Panc1 (cell line): Measurements from ENCODE around the gene TCTN1. TPM values are rescaled to one million over a fixed set of nuclear protein-coding genes. Genes with fewer than 3 reads are reported as not detected.

Experiments used
- ATAC-seq: fragments of 200-7000 bp; cut with Tn5 transposase; 2 replicates; pipeline ENCODE4 v1.9.1; 2020; ENCODE audit warnings: mild to moderate bottlenecking, moderate library complexity
- BruUV-seq: library from RNA; stranded (reverse); fragments of 400-500 nt; replicated peaks from 2 replicates; lab custom pipeline; 2021; lab: Mats Ljungman, UMichigan
- CTCF ChIA-PET: fragments of 300-600 bp; sonication (Branson Sonifier 250); formaldehyde crosslinking; loops from one replicate; lab custom pipeline; 2022; ENCODE audit warnings: antibody characterized with exemption; lab: Charles Lee
- POLR2A ChIA-PET: fragments of 300-600 bp; sonication (Branson Sonifier 250); formaldehyde crosslinking; loops from one replicate; lab custom pipeline; 2022; ENCODE audit warnings: antibody characterized with exemption; lab: Charles Lee
- DNase-seq: peaks from one replicate; pipeline ENCODE4 v3.0.0-alpha.2; 2010; ENCODE audit warnings: low read depth, low spot score
- H3K27ac ChIP-seq: 2 replicates; pipeline ENCODE4 v1.5.1; 2011; ENCODE audit warnings: mild to moderate bottlenecking, low read length, inconsistent platforms
- H3K27me3 ChIP-seq: fragments of 200-500 bp; sonication (Bioruptor generic); 2 replicates; pipeline ENCODE4 v1.6.0; 2014; ENCODE audit warnings: low read length, inconsistent platforms; ENCODE audit not compliant: control insufficient read depth, insufficient read depth
- H3K36me3 ChIP-seq: fragments of 200-500 bp; sonication (Bioruptor generic); 2 replicates; pipeline ENCODE4 v1.5.1; 2014; ENCODE audit warnings: inconsistent platforms, mild to moderate bottlenecking, low read length, moderate library complexity; ENCODE audit not compliant: control insufficient read depth, insufficient read depth
- H3K4me1 ChIP-seq: 2 replicates; pipeline ENCODE4 v1.5.1; 2011; ENCODE audit warnings: inconsistent platforms, mild to moderate bottlenecking, low read length, moderate library complexity; ENCODE audit not compliant: control insufficient read depth, insufficient read depth
- H3K4me3 ChIP-seq, 2 experiments: 2 replicates each; pipeline ENCODE4 v1.5.1; 2011 to 2012; ENCODE audit warnings: low read depth in 2 of 2, low read length in 2 of 2, mild to moderate bottlenecking in 2 of 2, inconsistent platforms in 1 of 2, moderate library complexity in 1 of 2
- H3K9me3 ChIP-seq: fragments of 200-500 bp; sonication (Bioruptor generic); 2 replicates; pipeline ENCODE4 v1.5.1; 2014; ENCODE audit warnings: low read depth, mild to moderate bottlenecking, inconsistent platforms, low read length, moderate library complexity; ENCODE audit not compliant: control insufficient read depth, insufficient read depth
- CTCF ChIP-seq: fragments of 450-650 bp; IDR thresholded peaks from 2 replicates; pipeline ENCODE4 v1.5.1; 2017; ENCODE audit warnings: mild to moderate bottlenecking
- POLR2AphosphoS5 ChIP-seq: IDR thresholded peaks from 2 replicates; pipeline ENCODE4 v1.6.1; 2012; ENCODE audit warnings: mild to moderate bottlenecking, low read depth, low read length, moderate library complexity
- SIN3A ChIP-seq: IDR thresholded peaks from 2 replicates; pipeline ENCODE4 v1.6.1; 2012; ENCODE audit warnings: low read depth, mild to moderate bottlenecking, low read length, moderate library complexity, borderline replicate concordance; ENCODE audit not compliant: insufficient read depth
- TCF7L2 ChIP-seq: IDR thresholded peaks from 2 replicates; pipeline ENCODE4 v1.6.1; 2011; ENCODE audit warnings: mild to moderate bottlenecking, low read depth, low read length, inconsistent platforms
- in situ Hi-C: cut with HindIII; loops from 2 replicates; pipeline ENCODE4 v1.10.0; 2016; ENCODE audit warnings: low sequenced_read_pairs, low pct_unique_long_range_greater_than_20kb
- intact Hi-C: fragments of 100-400 bp; cut with micrococcal nuclease; formaldehyde crosslinking; loops from one replicate; pipeline ENCODE4 v1.10.0; 2022; ENCODE audit not compliant: unreplicated experiment
- total RNA-seq: library from RNA; stranded (reverse); gene quantifications from one replicate; pipeline ENCODE4 v1.2.1, GENCODE V29; 2021; ENCODE audit not compliant: unreplicated experiment
- TF ChIP-seq, protein P1 (sequence below), 2 experiments: IDR thresholded peaks; 2 replicates each; pipeline ENCODE4 v1.6.1; 2011 to 2012; ENCODE audit warnings: low read depth in 2 of 2, control low read depth in 1 of 2, low read length in 1 of 2, mild to moderate bottlenecking in 1 of 2, moderate library complexity in 1 of 2; ENCODE audit not compliant: insufficient read depth in 1 of 2

Gene TCTN1
- total RNA-seq, 1 experiment from 2014 or later: 28.5 TPM

DNA sequence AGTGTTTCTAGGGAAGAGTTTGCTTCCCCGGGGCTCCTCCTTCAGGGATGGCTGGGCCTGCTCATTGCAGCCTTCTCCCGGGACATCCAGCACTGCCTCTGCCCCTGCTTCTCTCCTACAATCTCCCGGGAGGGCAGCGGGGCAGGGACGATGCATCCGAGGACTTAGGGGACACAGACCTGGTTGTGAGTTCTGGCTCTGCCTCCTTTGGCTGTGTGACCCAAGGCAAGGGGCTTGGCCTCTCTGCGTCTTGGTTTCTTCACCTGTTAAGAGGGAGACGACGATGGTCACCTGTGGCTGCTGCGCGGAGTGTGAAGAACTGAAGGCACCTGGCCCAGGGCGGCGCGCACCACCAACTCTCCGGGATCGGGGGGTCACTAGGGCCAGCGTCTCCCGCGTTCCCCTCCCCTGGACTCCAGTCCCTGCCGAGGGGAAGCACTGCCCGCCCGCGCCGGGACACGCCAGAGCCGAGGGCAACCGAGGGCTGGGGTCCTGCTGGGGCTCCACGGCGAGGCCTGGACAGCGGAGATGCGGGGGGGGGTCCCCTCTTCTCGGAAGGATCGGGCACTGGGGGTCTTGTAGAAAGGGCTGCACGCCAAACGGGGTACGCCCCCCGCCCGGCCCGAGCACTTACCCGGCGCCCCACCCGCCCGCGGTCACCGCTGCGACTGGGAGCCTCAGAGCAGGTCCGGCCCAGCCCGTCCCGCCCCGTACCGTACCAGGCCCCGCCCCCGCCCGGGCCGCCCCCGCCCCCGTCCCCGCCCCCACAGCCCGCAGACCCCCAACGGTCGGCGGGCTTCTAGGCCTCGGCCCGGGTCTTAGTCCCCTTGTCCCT lies 74.7 kb downstream of the TCTN1 start, which contains the start of gene HVCN1:
TSS of gene HVCN1 (minus strand) at position 670 of the 835 bp plus-strand sequence. CDS start 5,870 bp downstream, outside the sequence.
- no peaks in the 10 kb centered on the region; the same call in 1 of the 2 replicates for H3K4me1 ChIP-seq
- peak; percentile 82 for ATAC-seq
- TF ChIP-seq CTCF (no peak), TCF7L2 (no peak), POLR2AphosphoS5 (no peak), SIN3A (no peak)
- TF ChIP-seq, protein P1, sequence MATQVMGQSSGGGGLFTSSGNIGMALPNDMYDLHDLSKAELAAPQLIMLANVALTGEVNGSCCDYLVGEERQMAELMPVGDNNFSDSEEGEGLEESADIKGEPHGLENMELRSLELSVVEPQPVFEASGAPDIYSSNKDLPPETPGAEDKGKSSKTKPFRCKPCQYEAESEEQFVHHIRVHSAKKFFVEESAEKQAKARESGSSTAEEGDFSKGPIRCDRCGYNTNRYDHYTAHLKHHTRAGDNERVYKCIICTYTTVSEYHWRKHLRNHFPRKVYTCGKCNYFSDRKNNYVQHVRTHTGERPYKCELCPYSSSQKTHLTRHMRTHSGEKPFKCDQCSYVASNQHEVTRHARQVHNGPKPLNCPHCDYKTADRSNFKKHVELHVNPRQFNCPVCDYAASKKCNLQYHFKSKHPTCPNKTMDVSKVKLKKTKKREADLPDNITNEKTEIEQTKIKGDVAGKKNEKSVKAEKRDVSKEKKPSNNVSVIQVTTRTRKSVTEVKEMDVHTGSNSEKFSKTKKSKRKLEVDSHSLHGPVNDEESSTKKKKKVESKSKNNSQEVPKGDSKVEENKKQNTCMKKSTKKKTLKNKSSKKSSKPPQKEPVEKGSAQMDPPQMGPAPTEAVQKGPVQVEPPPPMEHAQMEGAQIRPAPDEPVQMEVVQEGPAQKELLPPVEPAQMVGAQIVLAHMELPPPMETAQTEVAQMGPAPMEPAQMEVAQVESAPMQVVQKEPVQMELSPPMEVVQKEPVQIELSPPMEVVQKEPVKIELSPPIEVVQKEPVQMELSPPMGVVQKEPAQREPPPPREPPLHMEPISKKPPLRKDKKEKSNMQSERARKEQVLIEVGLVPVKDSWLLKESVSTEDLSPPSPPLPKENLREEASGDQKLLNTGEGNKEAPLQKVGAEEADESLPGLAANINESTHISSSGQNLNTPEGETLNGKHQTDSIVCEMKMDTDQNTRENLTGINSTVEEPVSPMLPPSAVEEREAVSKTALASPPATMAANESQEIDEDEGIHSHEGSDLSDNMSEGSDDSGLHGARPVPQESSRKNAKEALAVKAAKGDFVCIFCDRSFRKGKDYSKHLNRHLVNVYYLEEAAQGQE (IDR thresholded peaks at IDR 0.05; ENCODE audit: insufficient read depth in 1 of 2, low read depth in 2 of 2, low read length in 1 of 2): no peak
- H3K36me3 ChIP-seq: no peaks in the 10 kb centered on the region
- peaks cover 4% of the 10 kb centered on the region for H3K27me3 ChIP-seq
- H3K9me3 ChIP-seq: no peaks in the 10 kb centered on the region
- no peak for DNase-seq
- BruUV-seq: no TSS peak
- intact Hi-C loops: no loop called here
- no peak within 1 kb of the TSS for H3K27ac ChIP-seq
- ChIA-PET POLR2A (no interaction called here), CTCF (no interaction called here)
- H3K4me3 ChIP-seq: peak within 1 kb of the TSS; percentile 32 to 47
- in situ Hi-C loops: no loop called here

DNA sequence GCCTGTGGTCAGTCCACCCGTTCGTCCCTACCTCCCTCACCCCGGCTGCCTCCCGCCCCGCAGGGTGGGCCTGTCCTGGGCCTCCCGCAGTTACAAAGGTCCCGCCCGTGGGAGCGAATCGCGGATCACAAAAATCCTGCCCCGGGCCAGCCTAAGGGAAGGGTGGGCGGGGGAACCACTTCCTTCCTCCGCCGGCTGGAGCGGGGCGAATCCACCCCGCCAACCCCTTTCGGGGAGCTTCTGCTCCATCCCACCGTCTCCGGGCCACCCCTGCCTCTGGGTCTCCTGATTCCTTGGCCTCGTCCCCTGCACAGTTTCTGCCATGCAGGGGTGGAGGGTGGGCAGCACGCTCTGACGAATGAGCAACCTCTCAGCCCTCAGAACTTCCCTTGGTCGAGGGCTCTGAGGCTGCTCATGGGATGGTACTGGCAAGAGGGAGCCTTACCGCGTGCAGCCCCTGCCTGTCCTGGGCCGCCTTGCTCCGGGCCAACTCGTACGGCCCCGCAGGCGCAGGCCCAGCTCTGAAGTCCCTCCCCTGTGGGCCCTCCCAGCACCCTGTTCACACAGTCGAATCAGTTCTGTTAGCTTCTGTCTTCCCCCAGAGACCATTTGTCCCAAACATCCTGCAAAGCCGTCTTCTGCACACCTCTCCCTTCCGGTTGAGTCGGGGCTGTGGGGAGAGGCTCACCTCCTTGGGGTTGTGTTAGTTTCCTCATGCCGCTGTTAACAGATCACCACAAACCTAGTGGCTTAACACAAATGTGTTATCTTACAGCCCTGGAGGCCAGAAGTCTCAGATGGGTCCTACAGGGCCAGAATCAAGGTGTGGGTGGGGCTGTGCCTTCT lies 75.6 kb downstream of the TCTN1 start:
- Histone ChIP-seq H3K4me1 (no peaks in the 10 kb centered on the region; the same call in 1 of the 2 replicates), H3K27me3 (peaks cover 4% of the 10 kb centered on the region), H3K27ac (no peak overlapping the region), H3K9me3 (no peaks in the 10 kb centered on the region), H3K4me3 (peak overlapping the region; percentile 32 to 47), H3K36me3 (no peaks in the 10 kb centered on the region)
- in situ Hi-C loops: no loop called here
- CTCF ChIA-PET: no interaction called here
- no peak for DNase-seq
- intact Hi-C loops: loop anchor here (10.0 kb wide), 1 partner anchor 75 kb away; the partner anchor contains the start of gene TCTN1
- POLR2A ChIA-PET: interaction anchor here (0.6 kb wide), 1 partner anchor 55 kb away, joined by 3 read pairs; no protein-coding TSS in a partner anchor
- TF ChIP-seq, protein P1 (IDR thresholded peaks at IDR 0.05; ENCODE audit: insufficient read depth in 1 of 2, low read depth in 2 of 2, low read length in 1 of 2): no peak
- no peak for TF ChIP-seq TCF7L2
- TF ChIP-seq SIN3A: no peak
- no peak for TF ChIP-seq CTCF
- TF ChIP-seq POLR2AphosphoS5: no peak
- no TSS peak for BruUV-seq
- peak; percentile 76 for ATAC-seq
